Natural killer cell treated with Interleukin-12 subunit alpha and Interleukin-12 subunit beta and Interleukin-15 and Interleukin-18, amount 100 ng/mL, for 72 hours (primary cell): ENCODE data around the gene KDM6B. TPM values are rescaled to one million over a fixed set of nuclear protein-coding genes. Genes with fewer than 3 reads are reported as not detected.
"Not testable (repeated sequence)": the region's sequence is repeated elsewhere in the genome, so short reads cannot be mapped to it uniquely, and the experiment has no call there.

Experiments used
- ATAC-seq, 2 donors: fragments of 150-1000 bp; cut with Tn5 transposase in 1 of 2; sonication (Bioruptor Pico), chemical (Tn5 transposase) in 1 of 2; 2 replicates each; pipeline ENCODE4 v1.10.0; 2021
- DNase-seq: peaks from one replicate; pipeline ENCODE4 v3.0.0; 2022; ENCODE audit warnings: low spot score
- H3K27ac Mint-ChIP-seq, 2 donors: 1 replicate in 1 of 2; 2 replicates in 1 of 2; pipeline ENCODE4 v1.8.0; 2022; ENCODE audit warnings: mixed read lengths in 2 of 2, mild to moderate bottlenecking in 1 of 2, moderate library complexity in 1 of 2
- H3K27me3 Mint-ChIP-seq, 2 donors: 1 replicate in 1 of 2; 2 replicates in 1 of 2; pipeline ENCODE4 v1.8.0; 2022; ENCODE audit warnings: mixed read lengths in 2 of 2
- H3K36me3 Mint-ChIP-seq: one replicate; pipeline ENCODE4 v1.8.0; 2022; ENCODE audit warnings: mixed read lengths
- H3K4me1 Mint-ChIP-seq, 2 donors: 1 replicate in 1 of 2; 2 replicates in 1 of 2; pipeline ENCODE4 v1.8.0; 2022; ENCODE audit warnings: low read depth in 2 of 2, mixed read lengths in 2 of 2, mild to moderate bottlenecking in 1 of 2
- H3K4me3 Mint-ChIP-seq: one replicate; pipeline ENCODE4 v1.8.0; 2022; ENCODE audit warnings: mixed read lengths
- H3K9me3 Mint-ChIP-seq: 2 replicates; pipeline ENCODE4 v1.8.0; 2022; ENCODE audit warnings: mixed read lengths
- total RNA-seq, 2 donors: library from RNA; stranded (reverse); gene quantifications; one replicate each; pipeline ENCODE4 v1.2.3, GENCODE V29; 2022

The KDM6B gene
- total RNA-seq, 2 donors from 2014 or later, result 52.0 to 67.6 TPM

GRCh38 chr17:7854851-7855659 lies 21.0 kb downstream of the KDM6B start, which contains the start of gene TMEM88:
TSS of gene TMEM88 (plus strand) at chr17:7855066. CDS start at chr17:7855075, 9 bp downstream.
- H3K36me3 Mint-ChIP-seq, result peaks cover 6% of the 10 kb centered on the region
- DNase-seq (no peak), ATAC-seq (no peak)
- H3K9me3 Mint-ChIP-seq, result no peaks in the 10 kb centered on the region
- H3K27me3 Mint-ChIP-seq, result no peaks in the 10 kb centered on the region
- peaks cover 13 to 35% of the 10 kb centered on the region in 2 donors for H3K4me1 Mint-ChIP-seq
- H3K27ac Mint-ChIP-seq, result no peak within 1 kb of the TSS
- peak within 1 kb of the TSS; percentile 4 for H3K4me3 Mint-ChIP-seq

- DNase-seq (no peak), ATAC-seq (no peak)
- Mint-ChIP-seq H3K27ac (no peak overlapping the region), H3K9me3 (no peaks in the 10 kb centered on the region), H3K36me3 (peaks cover 6% of the 10 kb centered on the region), H3K27me3 (no peaks in the 10 kb centered on the region), H3K4me1 (peaks cover 10 to 35% of the 10 kb centered on the region in 2 donors), H3K4me3 (no peak overlapping the region)
Observed at GRCh38 chr17:7855660-7856010, 21.6 kb downstream of the KDM6B start.

GRCh38 chr17:7856011-7856810 lies 22.2 kb downstream of the KDM6B start:
- no peaks in the 10 kb centered on the region for H3K9me3 Mint-ChIP-seq
- peaks cover 6% of the 10 kb centered on the region for H3K36me3 Mint-ChIP-seq
- no peak overlapping the region for H3K27ac Mint-ChIP-seq
- H3K27me3 Mint-ChIP-seq, result no peaks in the 10 kb centered on the region
- ATAC-seq (no peak), DNase-seq (no peak)
- H3K4me1 Mint-ChIP-seq, result peaks cover 6 to 32% of the 10 kb centered on the region in 2 donors
- no peak overlapping the region for H3K4me3 Mint-ChIP-seq

- H3K4me3 Mint-ChIP-seq, result no peak within 1 kb of the TSS
- no peaks in the 10 kb centered on the region for H3K27me3 Mint-ChIP-seq
- ATAC-seq, result peak; percentile 92 to 94
- H3K9me3 Mint-ChIP-seq, result no peaks in the 10 kb centered on the region
- H3K36me3 Mint-ChIP-seq, result peaks cover 6% of the 10 kb centered on the region
- no peak within 1 kb of the TSS for H3K27ac Mint-ChIP-seq
- peaks cover 6 to 25% of the 10 kb centered on the region in 2 donors for H3K4me1 Mint-ChIP-seq
- DNase-seq, result peak; percentile 97
Observed at GRCh38 chr17:7856811-7857712, 23.0 kb downstream of the KDM6B start, which contains the start of gene NAA38. TSS of gene NAA38 (minus strand) at chr17:7857559. CDS start at chr17:7857463, 96 bp downstream.

GRCh38 chr17:7857713-7858521 lies 23.9 kb downstream of the KDM6B start, which contains the start of gene CYB5D1:
TSS of gene CYB5D1 (plus strand) at chr17:7858003. CDS start at chr17:7858135, 132 bp downstream.
- Mint-ChIP-seq H3K27me3 (no peaks in the 10 kb centered on the region), H3K4me3 (no peak within 1 kb of the TSS), H3K9me3 (no peaks in the 10 kb centered on the region), H3K4me1 (peaks cover 10 to 29% of the 10 kb centered on the region in 2 donors), H3K36me3 (peaks cover 6% of the 10 kb centered on the region), H3K27ac (no peak within 1 kb of the TSS)
- ATAC-seq (peak; percentile 66 to 77), DNase-seq (peak; percentile 90)

- peaks cover 11 to 29% of the 10 kb centered on the region in 2 donors for H3K4me1 Mint-ChIP-seq
- H3K27ac Mint-ChIP-seq, result no peak overlapping the region
- no peak for DNase-seq
- H3K4me3 Mint-ChIP-seq, result no peak overlapping the region
- no peaks in the 10 kb centered on the region for H3K27me3 Mint-ChIP-seq
- no peaks in the 10 kb centered on the region for H3K9me3 Mint-ChIP-seq
- peaks cover 6% of the 10 kb centered on the region for H3K36me3 Mint-ChIP-seq
- no peak for ATAC-seq
Observed at GRCh38 chr17:7858522-7858810, 24.4 kb downstream of the KDM6B start.

GRCh38 chr17:7859028-7859427 lies 25.0 kb downstream of the KDM6B start:
- Mint-ChIP-seq H3K27me3 (no peaks in the 10 kb centered on the region), H3K9me3 (no peaks in the 10 kb centered on the region), H3K36me3 (peaks cover 6% of the 10 kb centered on the region), H3K4me1 (peaks cover 11 to 26% of the 10 kb centered on the region in 2 donors), H3K27ac (no peak overlapping the region), H3K4me3 (no peak overlapping the region)
- ATAC-seq, result no peak
- no peak for DNase-seq

GRCh38 chr17:7862692-7863437 lies 28.8 kb downstream of the KDM6B start:
- H3K27ac Mint-ChIP-seq, result no peak overlapping the region
- no peaks in the 10 kb centered on the region for H3K9me3 Mint-ChIP-seq
- H3K36me3 Mint-ChIP-seq, result peaks cover 6% of the 10 kb centered on the region
- DNase-seq (peak; percentile 70), ATAC-seq (no peak)
- peaks cover 24 to 26% of the 10 kb centered on the region in 2 donors for H3K4me1 Mint-ChIP-seq
- no peaks in the 10 kb centered on the region for H3K27me3 Mint-ChIP-seq
- no peak overlapping the region for H3K4me3 Mint-ChIP-seq

- H3K27me3 Mint-ChIP-seq, H3K36me3 Mint-ChIP-seq, H3K4me3 Mint-ChIP-seq, H3K9me3 Mint-ChIP-seq, H3K27ac Mint-ChIP-seq, DNase-seq, ATAC-seq: not testable (repeated sequence)
- peaks cover 29 to 36% of the 10 kb centered on the region in 2 donors for H3K4me1 Mint-ChIP-seq
Observed at GRCh38 chr17:7864384-7864783, 30.4 kb downstream of the KDM6B start.

GRCh38 chr17:7864995-7865650 lies 31.1 kb downstream of the KDM6B start:
- no peaks in the 10 kb centered on the region for H3K27me3 Mint-ChIP-seq
- peaks cover 24 to 30% of the 10 kb centered on the region in 2 donors for H3K4me1 Mint-ChIP-seq
- no peak for DNase-seq
- H3K9me3 Mint-ChIP-seq, result no peaks in the 10 kb centered on the region
- H3K36me3 Mint-ChIP-seq, result no peaks in the 10 kb centered on the region
- H3K4me3 Mint-ChIP-seq, result no peak overlapping the region
- ATAC-seq, result no peak
- no peak overlapping the region for H3K27ac Mint-ChIP-seq

GRCh38 chr17:7867881-7868329 lies 33.9 kb downstream of the KDM6B start:
- Mint-ChIP-seq H3K9me3 (no peaks in the 10 kb centered on the region), H3K4me1 (peaks cover 20 to 26% of the 10 kb centered on the region in 2 donors), H3K4me3 (peak overlapping the region; percentile 71), H3K27me3 (no peaks in the 10 kb centered on the region), H3K36me3 (no peaks in the 10 kb centered on the region), H3K27ac (peak overlapping the region; percentile 77 to 84)
- DNase-seq, result no peak
- ATAC-seq, result peak; percentile 72 to 81

GRCh38 chr17:7873051-7873450 lies 39.0 kb downstream of the KDM6B start:
- DNase-seq (no peak), ATAC-seq (no peak)
- no peaks in the 10 kb centered on the region for H3K9me3 Mint-ChIP-seq
- peaks cover 10% of the 10 kb centered on the region in 2 donors for H3K4me1 Mint-ChIP-seq
- no peaks in the 10 kb centered on the region for H3K27me3 Mint-ChIP-seq
- H3K36me3 Mint-ChIP-seq, result peaks cover 5% of the 10 kb centered on the region
- H3K4me3 Mint-ChIP-seq, result no peak overlapping the region
- peak overlapping the region in 1 of 2 donors; percentile 14 for H3K27ac Mint-ChIP-seq
